ENCODE measurements around the gene TOPORS. TPM values are rescaled to one million over a fixed set of nuclear protein-coding genes. Genes with fewer than 3 reads are reported as not detected.
"Not testable (repeated sequence)": the region's sequence is repeated elsewhere in the genome, so short reads cannot be mapped to it uniquely, and the experiment has no call there.

The TOPORS gene
- polyA plus RNA-seq, 1 donor = 16.7 TPM

- DNase-seq = no peak
Measured at GRCh38 chr9:32565967-32566366, 13.6 kb upstream of the TOPORS start.

- no peak for DNase-seq
Measured at GRCh38 chr9:32558408-32558934, 6.1 kb upstream of the TOPORS start.

- no peak for DNase-seq
Measured at GRCh38 chr9:32554591-32554990, 2.2 kb upstream of the TOPORS start.

- DNase-seq = no peak
Measured at GRCh38 chr9:32554107-32554506, 1.7 kb upstream of the TOPORS start.

- DNase-seq = peak; percentile 33
Measured at GRCh38 chr9:32551276-32552051, 922 bp downstream of the TOPORS start.

GRCh38 chr9:32550562-32551275 is 1.7 kb downstream of the TOPORS start:
- DNase-seq = peak; percentile 96

GRCh38 chr9:32550150-32550561 is 2.2 kb downstream of the TOPORS start:
- peak; percentile 15 for DNase-seq

- DNase-seq = not testable (repeated sequence)
Measured at GRCh38 chr9:32548213-32548612, 4.2 kb downstream of the TOPORS start.

GRCh38 chr9:32545884-32546283 is 6.5 kb downstream of the TOPORS start:
- no peak for DNase-seq

GRCh38 chr9:32543047-32543446 is 9.3 kb downstream of the TOPORS start:
- no peak for DNase-seq

- no peak for DNase-seq
Measured at GRCh38 chr9:32533816-32534215, 18.6 kb downstream of the TOPORS start.

- no peak for DNase-seq
Measured at GRCh38 chr9:32533336-32533735, 19.1 kb downstream of the TOPORS start.

- no peak for DNase-seq
Measured at GRCh38 chr9:32526707-32527048, 25.7 kb downstream of the TOPORS start.

- peak; percentile 92 for DNase-seq
Measured at GRCh38 chr9:32526041-32526706, 26.2 kb downstream of the TOPORS start, which contains the start of gene RIGI. RIGI (minus strand) TSS chr9:32526196; CDS start chr9:32526166, 30 bp downstream.

GRCh38 chr9:32525709-32526030 is 26.7 kb downstream of the TOPORS start:
- no peak for DNase-seq

- DNase-seq = peak; percentile 19
Measured at GRCh38 chr9:32524892-32525708, 27.3 kb downstream of the TOPORS start.

- not testable (repeated sequence) for DNase-seq
Measured at GRCh38 chr9:32524558-32524891, 27.9 kb downstream of the TOPORS start.

- DNase-seq = no peak
Measured at GRCh38 chr9:32523910-32524309, 28.5 kb downstream of the TOPORS start.

GRCh38 chr9:32518276-32518675 is 34.1 kb downstream of the TOPORS start:
- DNase-seq = no peak

- no peak for DNase-seq
Measured at GRCh38 chr9:32516241-32516640, 36.1 kb downstream of the TOPORS start.

- no peak for DNase-seq
Measured at GRCh38 chr9:32508728-32509127, 43.7 kb downstream of the TOPORS start.

GRCh38 chr9:32503008-32503407 is 49.4 kb downstream of the TOPORS start:
- no peak for DNase-seq

GRCh38 chr9:32502464-32502863 is 49.9 kb downstream of the TOPORS start:
- no peak for DNase-seq

Measured in hindlimb muscle (tissue), 1 donor.